HG02588 (cell line): ENCODE data around the gene HYCC2.
"Not testable (repeated sequence)": the region's sequence is repeated elsewhere in the genome, so short reads cannot be mapped to it uniquely, and the experiment has no call there.

Experiments used
- ATAC-seq: cut with Tn5 transposase; IDR thresholded peaks from one replicate; pipeline ENCODE4 v1.9.1; 2021; ENCODE audit warnings: mild to moderate bottlenecking, moderate library complexity; ENCODE audit not compliant: unreplicated experiment

HYCC2 gene

GRCh38 chr2:201073071-201073470 is 1.6 kb upstream of the HYCC2 start:
- no peak for ATAC-seq

GRCh38 chr2:201072201-201072530 is 695 bp upstream of the HYCC2 start:
- no peak for ATAC-seq

DNA sequence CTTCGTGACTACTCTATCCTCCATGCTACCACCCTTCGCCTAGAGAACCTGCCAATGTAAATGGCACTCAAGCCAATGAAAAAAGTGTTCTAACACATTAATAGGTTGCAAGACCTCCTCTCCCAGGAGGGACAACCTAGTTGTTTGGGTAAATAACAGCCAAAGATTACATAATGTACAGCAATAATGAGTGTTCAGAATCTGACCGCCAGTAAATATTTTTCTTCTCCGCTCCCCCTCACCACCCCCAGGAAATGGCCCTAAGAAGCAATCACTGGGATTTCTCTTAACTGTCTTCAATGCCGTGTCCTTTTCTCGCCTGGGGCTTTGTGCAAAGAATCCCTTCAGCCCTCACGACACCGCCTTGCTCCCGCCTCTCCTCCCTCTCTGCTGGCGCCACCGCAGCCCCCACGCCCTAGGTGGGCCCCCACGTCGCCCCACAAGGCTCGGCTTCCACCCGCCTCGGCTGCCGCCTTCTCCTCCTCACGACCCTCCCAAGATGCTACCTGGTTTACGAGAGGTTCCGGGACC is 458 bp downstream of the HYCC2 start:
- ATAC-seq: peak; percentile 29

DNA sequence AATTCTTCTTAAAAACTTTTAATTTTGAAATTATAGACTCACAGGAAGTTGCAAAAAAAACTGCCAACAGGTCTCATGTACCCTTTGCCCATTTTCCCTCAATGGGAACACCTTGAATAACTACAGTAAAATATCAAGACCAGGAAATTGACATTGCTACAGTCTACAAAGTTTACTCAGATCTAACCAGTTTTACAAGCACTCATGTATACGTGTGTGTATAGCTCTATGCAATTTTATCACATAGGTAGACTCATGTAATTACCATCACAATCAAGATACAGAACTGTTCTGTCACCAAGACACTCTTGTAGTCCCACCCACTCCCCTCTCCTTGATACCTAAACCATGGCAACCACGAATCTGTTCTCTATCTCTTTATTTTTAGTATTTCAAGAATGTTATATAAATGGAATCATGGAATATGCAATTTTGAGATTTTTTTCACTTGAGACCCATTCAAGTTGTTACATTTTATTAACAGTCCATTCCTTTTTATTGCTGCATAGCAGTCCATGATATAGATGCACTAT is 6.6 kb downstream of the HYCC2 start:
- no peak for ATAC-seq

GRCh38 chr2:201063516-201063915 is 8.0 kb downstream of the HYCC2 start:
- not testable (repeated sequence) for ATAC-seq

- no peak for ATAC-seq
Observed at GRCh38 chr2:201059961-201060755, 11.3 kb downstream of the HYCC2 start.

GRCh38 chr2:201058914-201059313 is 12.6 kb downstream of the HYCC2 start:
- no peak for ATAC-seq

DNA sequence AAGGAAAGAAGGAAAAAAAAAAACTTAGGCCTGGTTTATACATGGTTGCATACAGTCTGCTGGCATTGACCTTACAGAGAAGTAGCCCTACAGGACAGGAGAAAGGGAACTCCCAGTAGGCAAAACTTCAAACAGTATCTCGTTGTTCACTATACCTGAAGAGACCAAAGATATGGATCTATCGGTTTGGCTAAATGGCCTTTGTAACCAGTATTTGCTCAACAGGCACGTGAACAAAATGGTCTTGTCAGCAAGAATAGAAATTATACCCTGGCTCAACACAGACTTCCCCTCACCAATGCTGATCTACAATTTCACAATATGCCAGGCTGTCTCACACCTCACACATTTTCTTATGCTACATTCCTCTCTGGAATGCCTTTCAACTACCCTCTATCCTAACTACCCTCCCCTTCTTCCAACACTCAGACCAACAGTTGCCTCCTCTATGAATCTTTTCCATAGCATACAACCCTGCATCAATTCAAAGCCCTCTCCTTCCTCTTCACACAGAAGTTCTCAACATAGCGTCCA is 13.7 kb downstream of the HYCC2 start:
- ATAC-seq: no peak

- no peak for ATAC-seq
Observed at GRCh38 chr2:201057087-201057521, 14.4 kb downstream of the HYCC2 start.

- no peak for ATAC-seq
Observed at GRCh38 chr2:201049455-201049854, 22.0 kb downstream of the HYCC2 start.

DNA sequence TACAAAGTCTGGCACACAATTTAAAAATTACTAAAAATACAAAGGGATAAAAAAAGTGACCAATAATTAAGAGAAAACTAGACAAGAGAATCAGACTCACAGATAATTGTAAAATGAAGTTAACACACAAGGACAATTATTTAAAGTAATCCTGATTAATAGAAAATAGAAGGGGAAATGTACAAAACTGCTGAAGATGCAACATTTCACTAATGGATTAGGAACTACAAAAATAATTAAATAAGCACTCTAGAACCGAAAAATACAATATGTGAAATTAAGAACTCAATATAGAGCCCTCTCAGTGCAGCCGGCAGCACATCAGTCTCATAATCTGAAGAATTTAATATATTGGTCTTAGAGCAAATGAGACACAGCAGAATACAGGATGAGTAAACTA is 24.6 kb downstream of the HYCC2 start:
- no peak for ATAC-seq

DNA sequence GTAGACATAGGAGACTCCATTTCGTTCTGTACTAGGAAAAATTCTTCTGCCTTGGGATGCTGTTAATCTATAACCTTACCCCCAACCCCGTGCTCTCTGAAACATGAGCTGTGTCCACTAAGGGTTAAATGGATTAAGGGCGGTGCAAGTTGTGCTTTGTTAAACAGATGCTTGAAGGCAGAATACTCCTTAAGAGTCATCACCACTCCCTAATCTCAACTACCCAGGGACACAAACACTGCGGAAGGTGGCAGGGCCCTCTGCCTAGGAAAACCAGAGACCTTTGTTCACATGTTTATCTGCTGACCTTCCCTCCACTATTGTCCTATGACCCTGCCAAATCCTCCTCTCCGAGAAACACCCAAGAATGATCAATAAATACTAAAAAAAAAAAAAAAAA is 28.4 kb downstream of the HYCC2 start:
- not testable (repeated sequence) for ATAC-seq

- ATAC-seq: not testable (repeated sequence)
Observed at GRCh38 chr2:201042451-201042850, 29.0 kb downstream of the HYCC2 start.

DNA sequence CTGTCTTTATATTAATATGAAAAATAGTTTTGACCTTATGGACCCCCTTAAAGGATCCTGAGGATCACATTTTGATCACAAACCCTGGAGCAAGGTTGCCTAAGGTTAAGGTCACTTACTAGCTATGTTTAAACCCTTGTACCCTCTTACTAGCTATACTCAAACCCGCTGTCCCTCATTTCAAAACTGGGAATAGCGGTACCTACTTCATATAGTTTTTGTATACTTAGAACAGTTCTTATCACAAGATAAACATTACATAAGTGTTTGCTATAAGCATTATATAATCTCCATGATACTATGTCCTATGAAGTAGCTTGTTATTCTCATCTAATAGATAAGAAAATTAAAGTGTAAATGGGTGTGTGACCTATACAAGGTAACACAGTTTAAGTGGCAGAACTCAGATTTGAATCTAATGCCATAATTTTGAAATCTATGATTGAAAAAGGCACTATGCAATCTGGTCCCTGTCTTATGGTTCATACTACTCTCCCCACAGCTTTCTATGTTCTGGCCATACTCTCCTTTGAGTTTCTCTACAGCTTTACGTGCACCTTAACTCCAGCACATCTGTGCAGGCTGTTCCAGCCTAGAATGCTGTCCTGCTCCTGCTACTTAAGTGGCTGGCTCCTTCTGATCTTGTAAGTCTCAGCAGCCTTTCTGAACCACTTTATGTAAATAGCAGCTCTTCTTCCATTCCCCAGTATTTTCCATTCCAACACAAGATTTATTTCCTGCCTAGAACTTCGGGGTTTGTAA is 30.4 kb downstream of the HYCC2 start:
- ATAC-seq: no peak

GRCh38 chr2:201038855-201039254 is 32.6 kb downstream of the HYCC2 start:
- ATAC-seq: no peak

DNA sequence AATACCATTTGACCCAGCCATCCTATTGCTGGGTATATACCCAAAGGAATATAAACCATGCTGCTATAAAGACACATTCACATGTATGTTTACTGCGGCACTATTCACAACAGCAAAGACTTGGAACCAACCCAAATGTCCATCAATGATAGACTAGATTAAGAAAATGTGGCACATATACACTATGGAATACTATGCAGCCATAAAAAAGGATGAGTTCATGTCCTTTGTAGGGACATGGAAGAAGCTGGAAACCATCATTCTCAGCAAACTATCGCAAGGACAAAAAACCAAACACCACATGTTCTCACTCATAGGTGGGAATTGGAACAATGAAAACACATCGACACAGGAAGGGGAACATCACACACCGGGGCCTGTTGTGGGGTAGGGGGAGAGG is 33.1 kb downstream of the HYCC2 start:
- ATAC-seq: not testable (repeated sequence)

- not testable (repeated sequence) for ATAC-seq
Observed at GRCh38 chr2:201034355-201034754, 37.1 kb downstream of the HYCC2 start.

DNA sequence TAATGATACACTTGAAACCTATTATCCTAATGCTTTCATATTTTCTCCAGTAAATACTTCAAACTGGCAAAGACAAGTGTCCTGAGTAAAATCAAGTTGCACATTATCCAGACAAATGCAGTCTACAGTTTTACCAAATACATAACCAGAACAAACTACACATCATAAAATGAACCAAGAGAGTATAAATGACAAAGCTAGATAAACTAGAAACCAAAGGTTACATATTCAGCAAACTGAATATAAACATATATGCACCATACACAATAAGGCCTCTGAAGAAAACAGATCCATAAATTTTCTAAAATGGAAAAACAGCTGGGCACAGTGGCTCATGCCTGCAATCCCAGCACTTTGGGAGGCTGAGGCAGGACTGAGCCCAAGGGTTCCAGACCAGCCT is 47.0 kb downstream of the HYCC2 start:
- no peak for ATAC-seq

GRCh38 chr2:201021914-201022313 is 49.6 kb downstream of the HYCC2 start:
- ATAC-seq: no peak
